ENCODE measurements around the gene CRACDL. TPM values are rescaled to one million over a fixed set of nuclear protein-coding genes. Genes with fewer than 3 reads are reported as not detected.

The CRACDL gene
- total and polyA plus RNA-seq, 2 of the 13 experiments (the other 11 are each of a cell fraction or from before 2014, with no cell fraction given), result 0.15 to 0.26 TPM

GRCh38 chr2:98912957-98913915 lies 22.8 kb downstream of the CRACDL start (continued):
- TF ChIP-seq ZNF580 (CRISPR knock-in tag; IDR thresholded peaks at IDR 0.05; ENCODE audit: borderline replicate concordance, low read depth), result no peak
- no peak for TF ChIP-seq PAX8 (CRISPR knock-in tag; IDR thresholded peaks at IDR 0.05; ENCODE audit: borderline replicate concordance)
- TF ChIP-seq MIER3 (CRISPR knock-in tag; IDR thresholded peaks at IDR 0.05; ENCODE audit: borderline replicate concordance), result no peak
- TF ChIP-seq KLF11 (CRISPR knock-in tag; IDR thresholded peaks at IDR 0.05), result no peak
- no peak for TF ChIP-seq CEBPG (CRISPR knock-in tag; IDR thresholded peaks at IDR 0.05)
- no peak for TF ChIP-seq HMGA1 (CRISPR knock-in tag; conservative IDR thresholded peaks at IDR 0.05)
- TF ChIP-seq ARID2 (CRISPR knock-in tag; IDR thresholded peaks at IDR 0.05; ENCODE audit: borderline replicate concordance), result no peak
- TF ChIP-seq CCAR2 (optimal IDR thresholded peaks at IDR 0.05; ENCODE audit: low read depth, low read length), result no peak
- no peak for TF ChIP-seq FOSL2 (CRISPR knock-in tag; IDR thresholded peaks at IDR 0.05)

DNA sequence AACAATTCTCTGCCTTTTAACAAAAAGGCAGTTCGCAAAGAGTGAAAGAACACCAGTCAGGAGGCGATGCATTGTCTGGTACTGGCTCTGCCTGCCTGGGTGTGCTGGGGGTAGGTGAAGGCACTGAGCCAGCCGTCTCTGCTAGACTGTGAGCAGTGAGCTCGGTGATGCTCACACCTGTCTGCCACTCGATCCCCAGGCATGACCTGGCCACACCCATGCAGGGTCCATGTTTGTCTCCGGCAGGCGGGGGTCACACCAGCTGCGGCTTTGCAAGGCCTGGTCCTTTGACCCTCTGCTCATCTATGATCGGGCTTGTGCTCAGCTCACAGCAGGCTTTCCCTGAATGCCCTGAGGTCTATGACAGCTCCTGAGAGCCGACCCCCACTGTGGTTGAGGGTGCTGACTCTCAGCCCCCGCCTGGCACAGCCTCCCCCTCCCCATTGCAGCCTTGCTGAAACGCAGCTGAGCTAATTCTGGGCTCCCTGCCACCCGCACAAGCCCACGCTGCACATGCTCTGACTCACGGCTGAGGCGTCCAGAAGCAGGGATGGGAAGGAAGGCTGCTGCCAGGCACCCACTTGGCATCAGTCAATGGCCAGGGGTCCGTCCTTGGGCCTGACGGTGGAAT lies 23.7 kb downstream of the CRACDL start:
- Histone ChIP-seq H3K4me2 (ENCODE audit: low read depth, low read length) (peak overlapping the region; percentile 54), H3K9me3 (ENCODE audit: low read length) (no peaks in the 10 kb centered on the region), H3K27ac (ENCODE audit: extremely low read length, insufficient read depth, low read length) (no peak overlapping the region), H4K20me1 (ENCODE audit: insufficient read depth, low read length) (no peaks in the 10 kb centered on the region), H2AFZ (ENCODE audit: low read length) (no peak overlapping the region), H3K79me2 (ENCODE audit: insufficient read depth, low read length) (no peaks in the 10 kb centered on the region), H3K9ac (ENCODE audit: insufficient read depth, low read depth, low read length) (no peak overlapping the region), H3K27me3 (ENCODE audit: control insufficient read depth in 1 of 2, insufficient read depth in 2 of 2, low read length in 2 of 2) (peaks cover 4 to 57% of the 10 kb centered on the region in 2 experiments; a peak in 4 of 5 replicates), H3K4me1 (ENCODE audit: insufficient read depth, low read length) (peaks cover 46% of the 10 kb centered on the region), H3K4me3 (replicated peaks in 1 of 3; ENCODE audit: insufficient read depth in 1 of 3, low read depth in 2 of 3, low read length in 3 of 3) (no peak overlapping the region; a peak in 1 of 6 replicates), H3K36me3 (replicated peaks in 1 of 2; ENCODE audit: control insufficient read depth in 1 of 2, insufficient read depth in 2 of 2, low read length in 2 of 2) (no peaks in the 10 kb centered on the region)
- intact Hi-C loops (cut with micrococcal nuclease; ENCODE audit: unreplicated experiment) (no loop called here), in situ Hi-C loops (cut with HindIII; ENCODE audit: extremely low pct_ligation_motif_present, low pct_unique_long_range_greater_than_20kb) (no loop called here)
- POLR2A ChIA-PET, result no interaction called here
- WGBS (ENCODE audit: low lambda C conversion rate), result 11% methylated on average over 16 of the region's 18 CpGs
- DNase-seq (ENCODE audit: low spot score) (no peak), FAIRE-seq (no peak), ATAC-seq (peak; percentile 28)
- CTCF ChIA-PET (ENCODE audit: low intra/inter-chr PET ratio, low total read pairs), result no interaction called here
- BruUV-seq (replicated peaks), result no TSS peak
- TF ChIP-seq SOX5 (CRISPR knock-in tag; IDR thresholded peaks at IDR 0.05; ENCODE audit: borderline replicate concordance), result no peak
- TF ChIP-seq NRL (CRISPR knock-in tag; IDR thresholded peaks at IDR 0.05; ENCODE audit: borderline replicate concordance), result peak; percentile 60; the same call in 1 of the 2 replicates
- no peak for TF ChIP-seq KIAA2018 (CRISPR knock-in tag; IDR thresholded peaks at IDR 0.05; ENCODE audit: borderline replicate concordance)
- TF ChIP-seq SALL1 (CRISPR knock-in tag; IDR thresholded peaks at IDR 0.05), result peak; percentile 43; the same call in 1 of the 2 replicates
- no peak for TF ChIP-seq RBAK (CRISPR knock-in tag; IDR thresholded peaks at IDR 0.05)
